Liver (tissue), 9 donors: ENCODE results near the gene CRB2. TPM values are rescaled to one million over a fixed set of nuclear protein-coding genes. Genes with fewer than 3 reads are reported as not detected.

ENCODE experiments used
- DNase-seq: peaks from one replicate; pipeline ENCODE4 v3.0.0-alpha.2; 2017; ENCODE audit warnings: low spot score
- H3K27ac ChIP-seq, 2 donors: one replicate each; pipeline ENCODE4 v1.7.0; 2013; ENCODE audit warnings: inconsistent platforms in 2 of 2, low read length in 2 of 2, control low read depth in 1 of 2, low read depth in 1 of 2, mild to moderate bottlenecking in 1 of 2
- H3K27me3 ChIP-seq, 4 donors: one replicate each; pipeline versions ENCODE4 v1.6.1 to v1.7.0; 2013; ENCODE audit warnings: low read length in 3 of 4, inconsistent platforms in 1 of 4, mild to moderate bottlenecking in 1 of 4, moderate library complexity in 1 of 4; ENCODE audit not compliant: control insufficient read depth in 4 of 4, insufficient read depth in 4 of 4
- H3K36me3 ChIP-seq, 4 donors: one replicate each; pipeline versions ENCODE4 v1.6.1 to v1.7.0; 2013; ENCODE audit warnings: low read length in 3 of 4, mild to moderate bottlenecking in 3 of 4, low read depth in 1 of 4, moderate library complexity in 1 of 4; ENCODE audit not compliant: control insufficient read depth in 4 of 4, insufficient read depth in 3 of 4
- H3K4me1 ChIP-seq, 4 donors: one replicate each; pipeline versions ENCODE4 v1.6.1 to v1.7.0; 2013; ENCODE audit warnings: low read length in 3 of 4, mild to moderate bottlenecking in 3 of 4, moderate library complexity in 1 of 4; ENCODE audit not compliant: control insufficient read depth in 4 of 4, insufficient read depth in 4 of 4
- H3K4me3 ChIP-seq, 3 donors: one replicate each; pipeline versions ENCODE4 v1.6.1 to v1.7.0; 2013; ENCODE audit warnings: low read length in 3 of 3, control low read depth in 1 of 3, low read depth in 1 of 3, mild to moderate bottlenecking in 1 of 3
- H3K9ac ChIP-seq, 2 donors: one replicate each; pipeline ENCODE4 v1.7.0; 2013; ENCODE audit warnings: low read length in 2 of 2, mild to moderate bottlenecking in 2 of 2, moderate library complexity in 2 of 2, control low read depth in 1 of 2, low read depth in 1 of 2
- H3K9me3 ChIP-seq, 4 donors: one replicate each; pipeline versions ENCODE4 v1.6.1 to v1.7.0; 2013; ENCODE audit warnings: low read length in 3 of 4; ENCODE audit not compliant: control insufficient read depth in 4 of 4
- ATF3 ChIP-seq: IDR thresholded peaks from 2 replicates; pipeline ENCODE4 v1.6.1; 2016; ENCODE audit warnings: antibody characterized with exemption
- CTCF ChIP-seq: fragments of 150-350 bp; IDR thresholded peaks from 2 replicates; pipeline ENCODE4 v1.5.1; 2017; ENCODE audit warnings: improper control_type of control experiment, low read depth, low read length; ENCODE audit not compliant: missing input control
- EGR1 ChIP-seq, 2 donors: IDR thresholded peaks; 2 replicates each; pipeline ENCODE4 v1.6.1; 2016 to 2018; ENCODE audit warnings: antibody characterized with exemption in 2 of 2, low read depth in 2 of 2
- FOXA1 ChIP-seq: IDR thresholded peaks from 2 replicates; pipeline ENCODE4 v1.6.1; 2016; ENCODE audit warnings: antibody characterized with exemption
- FOXA2 ChIP-seq: IDR thresholded peaks from 2 replicates; pipeline ENCODE4 v1.6.1; 2016; ENCODE audit warnings: antibody characterized with exemption
- GABPA ChIP-seq, 2 donors: IDR thresholded peaks in 1 of 2; conservative IDR thresholded peaks in 1 of 2; 2 replicates each; pipeline ENCODE4 v1.6.1; 2016; ENCODE audit warnings: antibody characterized with exemption in 2 of 2, mild to moderate bottlenecking in 1 of 2, moderate library complexity in 1 of 2
- HNF4A ChIP-seq, 2 donors: conservative IDR thresholded peaks; 2 replicates each; pipeline ENCODE4 v1.6.1; 2016; ENCODE audit warnings: antibody characterized with exemption in 2 of 2, mild to moderate bottlenecking in 2 of 2
- JUND ChIP-seq, 2 donors: IDR thresholded peaks; 2 replicates each; pipeline ENCODE4 v1.6.1; 2016; ENCODE audit warnings: antibody characterized with exemption in 2 of 2
- MAX ChIP-seq: IDR thresholded peaks from 2 replicates; pipeline ENCODE4 v1.6.1; 2016; ENCODE audit warnings: antibody characterized with exemption
- NR2F2 ChIP-seq: IDR thresholded peaks from 2 replicates; pipeline ENCODE4 v1.6.1; 2016; ENCODE audit warnings: antibody characterized with exemption
- RAD21 ChIP-seq, 2 donors: IDR thresholded peaks; 2 replicates each; pipeline ENCODE4 v1.6.1; 2016; ENCODE audit warnings: antibody characterized with exemption in 2 of 2, mild to moderate bottlenecking in 2 of 2
- REST ChIP-seq: IDR thresholded peaks from 2 replicates; pipeline ENCODE4 v1.6.1; 2016; ENCODE audit warnings: antibody characterized with exemption, mild to moderate bottlenecking
- RXRA ChIP-seq, 2 donors: IDR thresholded peaks; 2 replicates each; pipeline ENCODE4 v1.6.1; 2017 to 2018; ENCODE audit warnings: antibody characterized with exemption in 2 of 2, mild to moderate bottlenecking in 1 of 2
- SP1 ChIP-seq: IDR thresholded peaks from 2 replicates; pipeline ENCODE4 v1.6.1; 2018; ENCODE audit warnings: antibody characterized with exemption, mild to moderate bottlenecking
- TAF1 ChIP-seq: conservative IDR thresholded peaks from 2 replicates; pipeline ENCODE4 v1.6.1; 2016; ENCODE audit warnings: antibody characterized with exemption, mild to moderate bottlenecking
- YY1 ChIP-seq: IDR thresholded peaks from 2 replicates; pipeline ENCODE4 v1.6.1; 2016; ENCODE audit warnings: antibody characterized with exemption, mild to moderate bottlenecking
- ZBTB33 ChIP-seq: IDR thresholded peaks from 2 replicates; pipeline ENCODE4 v1.6.1; 2016; ENCODE audit warnings: antibody characterized with exemption
- WGBS: extraction: QIAGEN DNeasy Blood & Tissue Kit; methylation state at CpG from one replicate; pipeline ENCODE4 v1.1.7; 2013; 5-methylcytosine and 5-hydroxymethylcytosine counted together
- polyA plus RNA-seq, 2 donors: library from polyadenylated mRNA; stranded (reverse) in 1 of 2; unstranded in 1 of 2; fragments of 200-250 nt in 1 of 2; fragments of >200 nt in 1 of 2; fragmentation: Nextera tagmentation in 1 of 2; extraction: Ambion mirVana in 1 of 2; gene quantifications; one replicate each; pipeline versions ENCODE4 v1.2.1 to v1.2.3, GENCODE V29; 2013 to 2015
- total RNA-seq, 2 donors: library from RNA; depleted of rRNA; stranded (reverse); fragments of >200 nt; gene quantifications; one replicate each; pipeline ENCODE4 v1.2.3, GENCODE V29; 2014
- donor health status: healthy.
- donor health status: healthy.
- donor health status: healthy.
- donor health status: healthy.
- donor health status: healthy.

Gene CRB2
- total and polyA plus RNA-seq, 4 donors: 1.7 TPM; not detected in 3

- Histone ChIP-seq H3K9ac (no peak overlapping the region), H3K27me3 (no peaks in the 10 kb centered on the region), H3K27ac (no peak overlapping the region), H3K4me3 (no peak overlapping the region), H3K9me3 (no peaks in the 10 kb centered on the region), H3K36me3 (peaks cover 0 to 11% (median 4%) of the 10 kb centered on the region in 4 donors), H3K4me1 (no peaks in the 10 kb centered on the region)
- WGBS: 97% methylated on average over 6 of the region's 6 CpGs
- DNase-seq: no peak
- TF ChIP-seq JUND (IDR thresholded peaks at IDR 0.05) (no peak), ATF3 (no peak), RXRA (IDR thresholded peaks at IDR 0.05) (no peak), RAD21 (IDR thresholded peaks at IDR 0.05) (no peak), NR2F2 (no peak), FOXA2 (no peak), MAX (no peak), TAF1 (no peak), REST (no peak), CTCF (no peak), FOXA1 (no peak), SP1 (no peak)
Observed at GRCh38 chr9:123425836-123426365, 69.9 kb downstream of the CRB2 start.

- H3K27me3 ChIP-seq: no peaks in the 10 kb centered on the region
- peaks cover 0 to 11% (median 4%) of the 10 kb centered on the region in 4 donors for H3K36me3 ChIP-seq
- H3K9me3 ChIP-seq: no peaks in the 10 kb centered on the region
- H3K27ac ChIP-seq: no peak overlapping the region
- no peak overlapping the region for H3K9ac ChIP-seq
- 82% methylated on average over 2 of the region's 2 CpGs for WGBS
- H3K4me3 ChIP-seq: no peak overlapping the region
- DNase-seq: no peak
- no peaks in the 10 kb centered on the region for H3K4me1 ChIP-seq
- TF ChIP-seq HNF4A (conservative IDR thresholded peaks at IDR 0.05) (no peak), EGR1 (IDR thresholded peaks at IDR 0.05; ENCODE audit: low read depth in 2 of 2) (no peak), NR2F2 (no peak), MAX (no peak), ZBTB33 (no peak), FOXA2 (no peak), RXRA (IDR thresholded peaks at IDR 0.05) (no peak), ATF3 (no peak), FOXA1 (no peak), CTCF (no peak), JUND (IDR thresholded peaks at IDR 0.05) (no peak), TAF1 (no peak), YY1 (no peak), RAD21 (IDR thresholded peaks at IDR 0.05) (no peak), GABPA (IDR thresholded peaks at IDR 0.05 in 1 of 2, conservative IDR thresholded peaks at IDR 0.05 in 1 of 2) (no peak)
Observed at GRCh38 chr9:123426406-123426805, 70.4 kb downstream of the CRB2 start.
